RKO (cell line): ENCODE results near the gene GTF2F1.
"Not testable (repeated sequence)": the region's sequence is repeated elsewhere in the genome, so short reads cannot be mapped to it uniquely, and the experiment has no call there.

ENCODE experiments used
- DNase-seq: peaks from one replicate; pipeline ENCODE4 v3.0.0-alpha.2; 2016; ENCODE audit warnings: low spot score

Gene GTF2F1

DNA sequence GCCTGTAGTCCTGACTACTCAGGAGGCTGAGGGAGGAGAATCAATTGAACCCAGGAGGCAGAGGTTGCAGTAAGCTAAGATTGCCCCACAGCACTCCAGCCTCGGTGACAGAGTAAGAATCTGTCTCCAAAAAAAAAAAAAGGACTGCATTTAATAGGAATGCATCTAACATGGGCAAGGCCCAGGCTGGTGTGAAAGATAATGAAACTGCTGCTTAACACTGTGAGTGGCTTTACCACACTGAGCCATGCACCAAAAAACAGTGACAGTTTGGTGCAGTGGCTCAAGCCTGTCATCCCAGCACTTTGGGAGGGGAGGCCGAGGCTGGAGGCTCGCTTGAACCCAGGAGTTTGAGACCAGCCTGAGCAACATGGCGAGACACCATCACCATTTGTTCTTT is 8.6 kb downstream of the GTF2F1 start:
- DNase-seq, result no peak

DNA sequence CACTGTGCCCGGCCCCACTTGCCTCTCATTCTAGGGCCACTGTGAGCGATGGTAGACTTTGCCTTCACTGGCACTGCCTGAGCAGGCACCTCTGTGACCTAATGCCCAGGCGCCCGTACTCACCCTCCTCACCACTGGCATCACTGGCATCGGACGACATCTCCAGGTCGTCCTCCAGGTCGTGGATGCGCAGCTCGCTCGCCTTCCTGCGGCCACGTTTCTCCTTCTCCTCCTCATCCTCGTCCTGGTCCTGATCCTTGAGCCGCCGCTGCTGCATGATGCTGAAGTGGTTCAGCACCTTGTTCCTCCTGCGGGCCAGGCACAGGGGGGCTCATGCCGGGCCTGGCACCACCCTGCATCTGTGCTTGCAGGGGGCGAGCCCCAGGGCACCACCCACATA is 9.8 kb downstream of the GTF2F1 start:
- no peak for DNase-seq

DNA sequence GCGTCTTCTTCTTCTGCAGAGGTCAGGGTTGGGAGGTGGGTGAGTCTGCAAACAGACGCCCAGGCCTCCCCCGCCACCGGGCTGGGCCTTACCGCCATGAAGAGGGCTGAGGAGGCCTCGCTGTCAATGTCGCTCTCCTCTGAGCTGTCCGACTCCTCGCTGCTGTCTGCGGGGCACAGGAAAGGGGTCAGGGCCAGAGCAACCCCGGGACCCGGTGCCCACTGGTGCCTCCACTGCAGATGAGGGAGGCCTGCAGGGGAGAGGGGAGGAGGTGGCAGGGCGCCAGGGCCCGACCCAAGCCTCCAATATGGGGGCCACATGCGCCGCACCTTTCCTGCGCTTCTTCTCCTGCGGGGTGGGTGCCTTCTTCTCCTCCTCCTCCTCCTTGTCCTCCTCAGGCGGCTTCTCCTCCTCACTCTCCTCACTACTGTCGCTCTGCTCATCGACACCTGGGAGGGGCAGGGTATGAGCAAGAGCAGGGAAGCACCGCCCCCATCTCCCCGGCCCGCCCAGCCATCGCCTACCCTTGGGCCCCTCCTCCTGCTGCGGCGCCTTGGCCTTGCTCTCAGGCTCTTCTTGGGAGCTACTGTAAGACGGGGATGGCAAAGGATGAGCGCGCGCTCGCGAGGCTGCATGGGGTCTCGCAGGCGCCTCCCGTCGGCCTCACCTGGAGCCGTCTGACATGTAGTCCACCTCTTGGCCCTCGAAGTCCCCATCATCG is 11.8 kb downstream of the GTF2F1 start:
- no peak for DNase-seq

GRCh38 chr19:6379744-6380143 is 13.2 kb downstream of the GTF2F1 start:
- no peak for DNase-seq

- DNase-seq, result no peak
Observed at GRCh38 chr19:6378486-6378885, 14.5 kb downstream of the GTF2F1 start.

- no peak for DNase-seq
Observed at GRCh38 chr19:6378041-6378440, 14.9 kb downstream of the GTF2F1 start.

- DNase-seq, result no peak
Observed at GRCh38 chr19:6376512-6377190, 16.3 kb downstream of the GTF2F1 start.

DNA sequence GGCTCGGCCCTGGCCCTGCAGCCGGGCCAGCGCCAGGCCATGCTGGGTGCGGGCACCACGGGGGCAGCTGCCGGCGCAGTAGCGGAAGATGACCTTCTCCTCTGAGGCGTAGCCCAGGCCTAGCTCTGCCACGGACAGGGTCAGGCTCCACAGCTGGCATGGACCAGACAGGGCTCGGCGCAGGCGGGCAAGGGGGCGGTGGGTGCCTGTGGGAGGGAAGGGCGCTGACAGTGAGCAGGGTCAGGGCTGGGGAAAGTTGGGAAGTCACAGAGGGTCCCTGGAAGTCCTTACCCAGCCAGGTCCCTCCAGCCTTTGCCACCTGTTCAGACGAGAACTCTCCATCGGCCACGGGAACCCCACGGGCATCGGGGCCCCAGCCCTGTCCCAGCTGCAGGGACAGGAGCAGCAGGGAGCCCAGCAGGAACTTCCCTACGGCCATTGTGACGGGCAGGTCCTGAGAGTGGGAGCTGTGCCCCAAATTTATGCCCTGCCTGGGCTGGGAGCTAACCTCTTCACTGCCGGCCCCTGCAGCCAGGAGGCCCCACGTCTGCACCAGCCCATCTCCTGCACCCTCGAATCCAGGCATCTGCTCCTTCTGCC is 17.5 kb downstream of the GTF2F1 start, which contains the start of gene PSPN:
Gene PSPN, minus strand, starts transcription at position 523 of the 600 bp plus-strand sequence. Its CDS starts 84 bp downstream, at position 439.
- no peak for DNase-seq

- DNase-seq, result no peak
Observed at GRCh38 chr19:6374711-6375410, 18.1 kb downstream of the GTF2F1 start.

DNA sequence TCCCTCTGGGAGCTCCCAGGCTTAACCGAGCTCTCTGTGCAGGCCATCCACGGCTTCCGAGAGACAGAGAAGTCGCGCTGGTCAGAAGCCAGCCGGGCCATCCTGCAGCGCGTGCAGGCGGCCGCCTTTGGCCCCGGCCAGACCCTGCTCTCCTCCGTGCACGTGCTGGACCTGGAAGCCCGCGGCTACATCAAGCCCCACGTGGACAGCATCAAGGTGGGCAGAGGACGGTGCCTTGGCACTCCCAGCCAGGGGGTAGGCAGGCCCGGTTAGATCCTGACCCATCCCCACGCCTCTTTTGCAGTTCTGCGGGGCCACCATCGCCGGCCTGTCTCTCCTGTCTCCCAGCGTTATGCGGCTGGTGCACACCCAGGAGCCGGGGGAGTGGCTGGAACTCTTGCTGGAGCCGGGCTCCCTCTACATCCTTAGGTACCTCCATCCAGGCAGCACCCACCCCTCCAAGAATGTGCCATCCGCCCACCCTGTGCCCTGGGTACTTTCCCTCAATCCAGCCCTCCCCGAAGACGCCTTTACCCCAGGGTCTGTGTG is 18.7 kb downstream of the GTF2F1 start:
- DNase-seq, result no peak

DNA sequence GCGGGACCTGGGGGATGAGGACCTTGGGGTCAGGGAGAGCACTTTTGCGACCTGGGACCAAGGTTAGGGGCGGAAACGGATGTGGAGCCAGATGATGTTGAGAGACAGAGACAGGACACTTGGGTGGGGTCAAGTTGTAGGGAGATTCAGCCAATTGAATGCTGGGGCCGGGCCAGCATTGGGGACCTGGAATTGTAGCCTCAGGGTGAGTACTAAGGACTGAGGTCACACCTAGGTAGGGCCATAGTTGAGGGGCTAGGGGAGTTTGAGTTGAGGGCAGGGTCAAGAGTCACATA is 19.2 kb downstream of the GTF2F1 start:
- DNase-seq, result no peak

DNA sequence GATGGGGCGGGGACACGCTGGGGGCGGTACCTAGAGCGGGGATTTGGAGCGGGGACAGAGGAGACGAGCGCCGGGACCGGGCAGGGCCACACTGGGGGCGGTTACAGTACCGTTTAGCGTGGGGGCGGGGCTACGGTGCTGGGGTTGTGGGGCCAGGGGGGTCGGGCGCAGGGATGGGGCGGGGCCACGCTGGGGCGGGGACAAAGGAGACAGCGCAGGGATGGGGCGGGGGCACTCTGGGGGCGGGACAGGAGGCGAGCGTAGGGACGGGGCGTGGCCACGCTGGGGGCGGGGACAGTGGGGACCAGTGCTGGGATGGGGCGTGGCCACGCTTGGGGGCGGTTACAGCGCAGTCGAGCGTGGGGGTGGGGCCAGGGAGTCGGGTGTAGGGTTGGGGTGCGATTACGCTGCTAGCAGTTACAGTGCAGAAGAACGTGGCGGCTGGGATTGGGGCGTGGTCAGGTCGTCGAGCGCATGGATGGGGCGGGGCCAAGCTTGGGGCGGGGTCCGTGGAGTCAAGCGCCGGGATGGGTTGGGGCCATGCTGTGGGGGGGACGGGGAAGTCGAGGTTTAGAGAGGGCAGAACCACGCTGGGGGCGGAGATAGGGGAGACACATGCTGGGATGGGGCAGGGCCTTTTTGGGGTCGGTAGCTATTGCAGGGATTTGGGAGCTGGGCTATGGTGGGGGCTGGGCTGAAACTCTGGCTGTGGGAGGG is 19.7 kb downstream of the GTF2F1 start:
- peak; percentile 96 for DNase-seq

- peak; percentile 100 for DNase-seq
Observed at GRCh38 chr19:6372594-6373095, 20.3 kb downstream of the GTF2F1 start, which contains the start of gene ALKBH7. Gene ALKBH7 (plus strand): TSS chr19:6372794. CDS start chr19:6372821, 27 bp downstream.

GRCh38 chr19:6364353-6364752 is 28.6 kb downstream of the GTF2F1 start:
- DNase-seq, result no peak

DNA sequence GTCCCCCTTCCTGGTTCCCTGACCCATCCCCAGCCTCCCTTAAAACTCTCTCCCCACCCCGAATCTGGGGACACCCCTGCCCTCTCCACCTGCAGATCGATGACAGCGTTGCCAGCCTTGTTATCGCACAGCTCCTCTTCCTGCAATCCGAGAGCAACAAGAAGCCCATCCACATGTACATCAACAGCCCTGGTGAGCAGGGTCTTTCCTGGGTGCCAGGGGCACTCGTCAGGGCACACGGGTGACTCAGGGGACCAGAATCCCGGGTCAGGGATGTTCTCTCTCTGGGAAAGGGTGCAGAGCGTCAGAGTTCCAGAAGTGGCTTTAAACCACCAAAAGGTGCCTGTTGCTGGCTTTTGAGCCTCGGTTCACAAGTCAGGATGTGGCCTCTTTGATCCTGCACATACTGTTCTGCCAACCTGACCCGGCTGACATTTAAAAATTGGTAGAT is 30.6 kb downstream of the GTF2F1 start:
- peak; percentile 59 for DNase-seq

- peak; percentile 40 for DNase-seq
Observed at GRCh38 chr19:6362027-6362350, 31.0 kb downstream of the GTF2F1 start.

DNA sequence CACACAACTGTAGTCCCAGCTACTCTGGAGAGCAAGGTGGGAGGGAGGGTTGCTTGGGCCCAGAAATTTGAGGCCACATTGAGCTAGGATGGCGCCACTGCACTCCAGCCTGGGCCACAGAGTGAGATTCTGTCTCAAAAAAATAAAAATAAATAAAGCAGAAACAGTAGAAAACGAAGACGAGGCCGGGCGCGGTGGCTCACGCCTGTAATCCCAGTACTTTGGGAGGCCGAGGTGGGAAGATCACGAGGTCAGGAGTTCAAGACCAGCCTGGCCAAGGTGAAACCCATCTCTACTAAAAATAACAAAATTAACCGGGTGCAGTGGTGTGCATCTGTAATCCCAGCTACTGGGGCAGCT is 32.1 kb downstream of the GTF2F1 start:
- not testable (repeated sequence) for DNase-seq

GRCh38 chr19:6360445-6360844 is 32.5 kb downstream of the GTF2F1 start:
- DNase-seq, result not testable (repeated sequence)

DNA sequence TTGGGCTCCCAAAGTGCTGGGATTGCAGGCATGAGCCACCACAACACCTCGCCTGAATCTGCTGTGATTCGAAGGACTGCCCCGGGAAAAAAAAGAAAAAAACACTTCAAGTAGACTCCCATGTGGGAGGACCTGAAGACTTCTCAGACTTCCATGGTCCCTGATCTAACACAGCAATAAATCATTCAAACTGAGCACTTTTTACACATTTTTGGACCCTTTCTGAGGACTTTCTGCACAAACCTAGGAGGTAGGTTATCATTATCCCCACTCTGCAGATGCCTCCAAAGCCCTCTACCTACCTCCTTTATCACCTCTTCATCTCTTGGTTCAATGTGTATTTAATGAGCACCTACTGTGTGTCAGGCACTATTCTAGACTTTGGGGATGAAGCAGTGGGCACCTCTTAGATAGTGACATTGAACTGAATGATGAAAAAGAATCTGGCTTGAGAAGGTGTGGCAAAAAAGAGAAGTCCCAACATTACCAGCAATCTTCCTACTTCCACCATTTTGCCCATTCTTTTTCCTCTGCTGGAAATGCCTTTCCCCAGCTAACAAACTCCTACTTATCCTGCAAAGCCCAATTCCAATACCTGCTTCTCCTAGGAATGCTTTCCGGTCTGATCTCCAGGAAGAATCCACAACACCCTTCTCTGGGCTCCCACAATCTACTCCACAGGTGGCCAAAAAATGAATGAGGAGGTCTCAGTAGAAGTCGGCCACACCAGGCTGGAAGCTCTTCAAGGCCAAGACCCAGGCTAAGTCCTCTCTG is 33.2 kb downstream of the GTF2F1 start:
- DNase-seq, result no peak

DNA sequence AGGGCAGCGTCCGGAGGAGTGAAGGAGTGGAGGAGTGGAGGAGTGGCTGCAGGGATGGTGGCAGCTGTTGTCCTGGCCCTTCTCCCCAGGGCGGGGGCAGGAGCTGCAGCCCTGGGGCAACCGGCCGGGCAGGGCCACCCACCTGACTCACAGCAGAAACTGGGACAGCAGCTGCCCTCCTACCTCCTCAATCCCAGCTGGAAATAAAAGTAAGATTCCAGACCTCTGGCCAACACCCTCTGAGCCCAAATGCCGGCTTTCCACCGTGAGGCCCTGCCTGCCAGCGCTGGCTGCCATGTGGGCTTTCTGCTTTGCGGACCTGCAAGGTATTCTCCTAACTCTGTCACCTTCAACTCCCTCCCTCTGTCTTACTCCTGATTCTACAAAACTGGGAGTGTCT is 35.0 kb downstream of the GTF2F1 start:
- DNase-seq, result no peak

DNA sequence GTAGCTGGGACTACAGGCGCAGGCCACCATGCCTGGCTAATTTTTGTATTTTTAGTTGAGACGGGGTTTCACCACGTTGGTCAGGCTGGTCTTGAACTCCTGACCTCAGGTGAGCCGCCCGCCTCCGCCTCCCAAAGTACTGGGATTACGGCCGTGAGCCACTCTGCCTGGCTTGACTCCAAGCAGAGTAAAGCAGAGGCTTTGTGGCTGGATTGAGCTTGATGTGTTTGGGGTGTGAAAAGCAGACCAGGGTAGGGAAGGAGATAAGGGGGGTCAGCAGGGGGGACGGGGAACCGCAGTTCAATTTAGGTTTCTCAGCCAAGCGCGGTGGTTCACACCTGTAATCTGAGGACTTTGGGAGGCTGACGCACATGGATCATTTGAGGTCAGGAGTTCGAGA is 35.8 kb downstream of the GTF2F1 start:
- DNase-seq, result no peak
